ENCODE results near the gene RSL24D1.

DNA sequence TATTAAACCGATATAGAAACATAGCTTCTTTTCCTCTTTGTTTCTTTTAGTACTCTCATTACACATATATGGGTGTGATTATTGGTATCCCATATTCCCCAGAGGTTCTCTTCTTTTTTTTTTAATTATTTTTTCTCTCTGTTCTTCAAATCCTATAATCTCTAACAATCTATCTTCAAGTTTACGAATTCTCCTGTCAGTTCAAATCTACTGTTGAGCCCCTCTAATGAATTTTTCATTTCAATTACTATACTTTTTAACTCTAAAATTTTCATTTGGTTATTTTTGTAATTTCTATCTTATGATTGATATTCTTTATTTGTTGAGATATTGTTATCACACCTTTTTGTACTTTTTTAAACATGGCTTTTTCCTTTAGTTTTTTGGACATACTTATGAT lies 64.1 kb downstream of the RSL24D1 start:
- TF ChIP-seq CTCF (IDR thresholded peaks at IDR 0.05; ENCODE audit: low read length): no peak
- TF ChIP-seq EZH2 (optimal IDR thresholded peaks at IDR 0.05; ENCODE audit: low read depth, low read length): no peak

Measured in MM.1S (cell line).